Kidney glomerular epithelial cell (primary cell): Measurements from ENCODE around the gene PPM1G.
A peak's percentile ranks its signal among the peaks of the same experiment; 100 is the strongest.
"Not testable (repeated sequence)": the region's sequence is repeated elsewhere in the genome, so short reads cannot be mapped to it uniquely, and the experiment has no call there.

ENCODE experiments used
- DNase-seq: peaks from one replicate; lab custom pipeline; 2025; lab: John Stamatoyannopoulos, UW

Gene PPM1G

GRCh38 chr2:27375513-27376099 is 33.8 kb downstream of the PPM1G start:
- no peak for DNase-seq

- DNase-seq, result no peak
Observed at GRCh38 chr2:27373567-27373966, 35.8 kb downstream of the PPM1G start.

- no peak for DNase-seq
Observed at GRCh38 chr2:27372937-27373336, 36.5 kb downstream of the PPM1G start.

- peak; percentile 46 for DNase-seq
Observed at GRCh38 chr2:27370816-27371620, 38.4 kb downstream of the PPM1G start.

GRCh38 chr2:27370026-27370815 is 39.2 kb downstream of the PPM1G start, which contains the start of the genes EIF2B4 and SNX17:
TSS of gene EIF2B4 (minus strand) at chr2:27370338. CDS start at chr2:27370314, 24 bp downstream.
TSS of gene SNX17 (plus strand) at chr2:27370616. CDS start at chr2:27370744, 128 bp downstream.
- DNase-seq, result peak; percentile 98

GRCh38 chr2:27369471-27370025 is 39.8 kb downstream of the PPM1G start:
- no peak for DNase-seq

GRCh38 chr2:27363933-27364332 is 45.5 kb downstream of the PPM1G start:
- DNase-seq, result no peak

GRCh38 chr2:27362678-27363420 is 46.5 kb downstream of the PPM1G start:
- DNase-seq, result no peak

GRCh38 chr2:27356382-27357181 is 52.8 kb downstream of the PPM1G start, which contains the start of gene GTF3C2:
TSS of gene GTF3C2 (minus strand) at chr2:27356764. CDS start at chr2:27343554, 13,210 bp downstream.
- peak; percentile 98 for DNase-seq

- DNase-seq, result peak; percentile 36
Observed at GRCh38 chr2:27356056-27356381, 53.4 kb downstream of the PPM1G start.

- no peak for DNase-seq
Observed at GRCh38 chr2:27354597-27354927, 54.8 kb downstream of the PPM1G start.

- no peak for DNase-seq
Observed at GRCh38 chr2:27353762-27354596, 55.4 kb downstream of the PPM1G start.

- not testable (repeated sequence) for DNase-seq
Observed at GRCh38 chr2:27353386-27353761, 56.0 kb downstream of the PPM1G start.

- DNase-seq, result no peak
Observed at GRCh38 chr2:27351802-27352598, 57.4 kb downstream of the PPM1G start.

GRCh38 chr2:27350106-27350693 is 59.2 kb downstream of the PPM1G start:
- no peak for DNase-seq

GRCh38 chr2:27347641-27348040 is 61.8 kb downstream of the PPM1G start:
- no peak for DNase-seq

GRCh38 chr2:27336173-27336572 is 73.2 kb downstream of the PPM1G start:
- DNase-seq, result no peak

GRCh38 chr2:27335311-27335710 is 74.1 kb downstream of the PPM1G start:
- no peak for DNase-seq
